Measurements from ENCODE around the gene UMOD. TPM values are rescaled to one million over a fixed set of nuclear protein-coding genes. Genes with fewer than 3 reads are reported as not detected.

UMOD gene
- total RNA-seq, 1 experiment from 2014 or later = not detected

- no peak for DNase-seq (ENCODE audit: low read depth)
These were observed 11.5 kb upstream of the UMOD start for GRCh38 chr16:20364051-20364450.

GRCh38 chr16:20363191-20363590 lies 10.7 kb upstream of the UMOD start:
- no peak for DNase-seq (ENCODE audit: low read depth)

- no peak for DNase-seq (ENCODE audit: low read depth)
These were observed 7.5 kb upstream of the UMOD start for GRCh38 chr16:20359997-20360396.

GRCh38 chr16:20355114-20355782 lies 2.7 kb upstream of the UMOD start:
- no peak for DNase-seq (ENCODE audit: low read depth)

GRCh38 chr16:20353379-20353778 lies 864 bp upstream of the UMOD start:
- no peak for DNase-seq (ENCODE audit: low read depth)

GRCh38 chr16:20349615-20350014 lies 2.9 kb downstream of the UMOD start:
- DNase-seq (ENCODE audit: low read depth) = no peak

GRCh38 chr16:20348365-20349185 lies 3.9 kb downstream of the UMOD start:
- DNase-seq (ENCODE audit: low read depth) = no peak

GRCh38 chr16:20347666-20348364 lies 4.7 kb downstream of the UMOD start:
- DNase-seq (ENCODE audit: low read depth) = no peak

GRCh38 chr16:20344611-20345010 lies 7.9 kb downstream of the UMOD start:
- DNase-seq (ENCODE audit: low read depth) = no peak

GRCh38 chr16:20339744-20340143 lies 12.8 kb downstream of the UMOD start:
- DNase-seq (ENCODE audit: low read depth) = no peak

GRCh38 chr16:20336955-20337354 lies 15.6 kb downstream of the UMOD start:
- no peak for DNase-seq (ENCODE audit: low read depth)

GRCh38 chr16:20334396-20334795 lies 18.1 kb downstream of the UMOD start:
- no peak for DNase-seq (ENCODE audit: low read depth)

- DNase-seq (ENCODE audit: low read depth) = no peak
These were observed 19.4 kb downstream of the UMOD start for GRCh38 chr16:20333120-20333519.

GRCh38 chr16:20332411-20332810 lies 20.1 kb downstream of the UMOD start:
- no peak for DNase-seq (ENCODE audit: low read depth)

GRCh38 chr16:20331635-20332034 lies 20.9 kb downstream of the UMOD start:
- DNase-seq (ENCODE audit: low read depth) = no peak

- no peak for DNase-seq (ENCODE audit: low read depth)
These were observed 22.9 kb downstream of the UMOD start for GRCh38 chr16:20329392-20330138.

GRCh38 chr16:20327444-20328041 lies 25.0 kb downstream of the UMOD start, which contains the start of gene GP2:
TSS of gene GP2 (minus strand) at chr16:20327513. CDS start at chr16:20326431, 1,082 bp downstream.
- DNase-seq (ENCODE audit: low read depth) = no peak

GRCh38 chr16:20326321-20326720 lies 26.2 kb downstream of the UMOD start:
- no peak for DNase-seq (ENCODE audit: low read depth)

GRCh38 chr16:20325005-20325404 lies 27.5 kb downstream of the UMOD start:
- no peak for DNase-seq (ENCODE audit: low read depth)

- DNase-seq (ENCODE audit: low read depth) = no peak
These were observed 28.9 kb downstream of the UMOD start for GRCh38 chr16:20323591-20324117.

GRCh38 chr16:20322696-20323095 lies 29.8 kb downstream of the UMOD start:
- DNase-seq (ENCODE audit: low read depth) = no peak
